ENCODE results near the gene GPX6.
"Not testable (repeated sequence)": the region's sequence is repeated elsewhere in the genome, so short reads cannot be mapped to it uniquely, and the experiment has no call there.

Gene GPX6

GRCh38 chr6:28480253-28480932, 35.2 kb downstream of the GPX6 start:
- DNase-seq (ENCODE audit: low read depth) = no peak

- no peak for DNase-seq (ENCODE audit: low read depth)
These were observed 37.1 kb downstream of the GPX6 start for GRCh38 chr6:28478518-28478917.

GRCh38 chr6:28474441-28475219, 41.0 kb downstream of the GPX6 start:
- no peak for DNase-seq (ENCODE audit: low read depth)

GRCh38 chr6:28469153-28469745, 46.3 kb downstream of the GPX6 start:
- DNase-seq (ENCODE audit: low read depth) = not testable (repeated sequence)

GRCh38 chr6:28468056-28468455, 47.5 kb downstream of the GPX6 start:
- DNase-seq (ENCODE audit: low read depth) = no peak

- DNase-seq (ENCODE audit: low read depth) = peak; percentile 9
These were observed 53.2 kb downstream of the GPX6 start for GRCh38 chr6:28462401-28462800.

- DNase-seq (ENCODE audit: low read depth) = no peak
These were observed 57.0 kb downstream of the GPX6 start for GRCh38 chr6:28458568-28458967.
